Panc1 (cell line): ENCODE results near the gene CAMK2A. TPM values are rescaled to one million over a fixed set of nuclear protein-coding genes. Genes with fewer than 3 reads are reported as not detected.

Source experiments
- ATAC-seq: fragments of 200-7000 bp; cut with Tn5 transposase; 2 replicates; pipeline ENCODE4 v1.9.1; 2020; ENCODE audit warnings: mild to moderate bottlenecking, moderate library complexity
- BruUV-seq: library from RNA; stranded (reverse); fragments of 400-500 nt; replicated peaks from 2 replicates; lab custom pipeline; 2021; lab: Mats Ljungman, UMichigan
- CTCF ChIA-PET: fragments of 300-600 bp; sonication (Branson Sonifier 250); formaldehyde crosslinking; loops from one replicate; lab custom pipeline; 2022; ENCODE audit warnings: antibody characterized with exemption; lab: Charles Lee
- POLR2A ChIA-PET: fragments of 300-600 bp; sonication (Branson Sonifier 250); formaldehyde crosslinking; loops from one replicate; lab custom pipeline; 2022; ENCODE audit warnings: antibody characterized with exemption; lab: Charles Lee
- DNase-seq: peaks from one replicate; pipeline ENCODE4 v3.0.0-alpha.2; 2010; ENCODE audit warnings: low read depth, low spot score
- H3K27ac ChIP-seq: 2 replicates; pipeline ENCODE4 v1.5.1; 2011; ENCODE audit warnings: mild to moderate bottlenecking, low read length, inconsistent platforms
- H3K27me3 ChIP-seq: fragments of 200-500 bp; sonication (Bioruptor generic); 2 replicates; pipeline ENCODE4 v1.6.0; 2014; ENCODE audit warnings: low read length, inconsistent platforms; ENCODE audit not compliant: control insufficient read depth, insufficient read depth
- H3K36me3 ChIP-seq: fragments of 200-500 bp; sonication (Bioruptor generic); 2 replicates; pipeline ENCODE4 v1.5.1; 2014; ENCODE audit warnings: inconsistent platforms, mild to moderate bottlenecking, low read length, moderate library complexity; ENCODE audit not compliant: control insufficient read depth, insufficient read depth
- H3K4me1 ChIP-seq: 2 replicates; pipeline ENCODE4 v1.5.1; 2011; ENCODE audit warnings: inconsistent platforms, mild to moderate bottlenecking, low read length, moderate library complexity; ENCODE audit not compliant: control insufficient read depth, insufficient read depth
- H3K4me3 ChIP-seq, 2 experiments: 2 replicates each; pipeline ENCODE4 v1.5.1; 2011 to 2012; ENCODE audit warnings: low read depth in 2 of 2, low read length in 2 of 2, mild to moderate bottlenecking in 2 of 2, inconsistent platforms in 1 of 2, moderate library complexity in 1 of 2
- H3K9me3 ChIP-seq: fragments of 200-500 bp; sonication (Bioruptor generic); 2 replicates; pipeline ENCODE4 v1.5.1; 2014; ENCODE audit warnings: low read depth, mild to moderate bottlenecking, inconsistent platforms, low read length, moderate library complexity; ENCODE audit not compliant: control insufficient read depth, insufficient read depth
- POLR2AphosphoS5 ChIP-seq: IDR thresholded peaks from 2 replicates; pipeline ENCODE4 v1.6.1; 2012; ENCODE audit warnings: mild to moderate bottlenecking, low read depth, low read length, moderate library complexity
- SIN3A ChIP-seq: IDR thresholded peaks from 2 replicates; pipeline ENCODE4 v1.6.1; 2012; ENCODE audit warnings: low read depth, mild to moderate bottlenecking, low read length, moderate library complexity, borderline replicate concordance; ENCODE audit not compliant: insufficient read depth
- TCF7L2 ChIP-seq: IDR thresholded peaks from 2 replicates; pipeline ENCODE4 v1.6.1; 2011; ENCODE audit warnings: mild to moderate bottlenecking, low read depth, low read length, inconsistent platforms
- in situ Hi-C: cut with HindIII; loops from 2 replicates; pipeline ENCODE4 v1.10.0; 2016; ENCODE audit warnings: low sequenced_read_pairs, low pct_unique_long_range_greater_than_20kb
- intact Hi-C: fragments of 100-400 bp; cut with micrococcal nuclease; formaldehyde crosslinking; loops from one replicate; pipeline ENCODE4 v1.10.0; 2022; ENCODE audit not compliant: unreplicated experiment
- total RNA-seq: library from RNA; stranded (reverse); gene quantifications from one replicate; pipeline ENCODE4 v1.2.1, GENCODE V29; 2021; ENCODE audit not compliant: unreplicated experiment
- TF ChIP-seq, protein P1 (sequence below): fragments of 450-650 bp; IDR thresholded peaks from 2 replicates; pipeline ENCODE4 v1.5.1; 2017; ENCODE audit warnings: mild to moderate bottlenecking
- TF ChIP-seq, protein P2 (sequence below), 2 experiments: IDR thresholded peaks; 2 replicates each; pipeline ENCODE4 v1.6.1; 2011 to 2012; ENCODE audit warnings: low read depth in 2 of 2, control low read depth in 1 of 2, low read length in 1 of 2, mild to moderate bottlenecking in 1 of 2, moderate library complexity in 1 of 2; ENCODE audit not compliant: insufficient read depth in 1 of 2

The CAMK2A gene
- total RNA-seq, 1 experiment from 2014 or later: 0.51 TPM

DNA sequence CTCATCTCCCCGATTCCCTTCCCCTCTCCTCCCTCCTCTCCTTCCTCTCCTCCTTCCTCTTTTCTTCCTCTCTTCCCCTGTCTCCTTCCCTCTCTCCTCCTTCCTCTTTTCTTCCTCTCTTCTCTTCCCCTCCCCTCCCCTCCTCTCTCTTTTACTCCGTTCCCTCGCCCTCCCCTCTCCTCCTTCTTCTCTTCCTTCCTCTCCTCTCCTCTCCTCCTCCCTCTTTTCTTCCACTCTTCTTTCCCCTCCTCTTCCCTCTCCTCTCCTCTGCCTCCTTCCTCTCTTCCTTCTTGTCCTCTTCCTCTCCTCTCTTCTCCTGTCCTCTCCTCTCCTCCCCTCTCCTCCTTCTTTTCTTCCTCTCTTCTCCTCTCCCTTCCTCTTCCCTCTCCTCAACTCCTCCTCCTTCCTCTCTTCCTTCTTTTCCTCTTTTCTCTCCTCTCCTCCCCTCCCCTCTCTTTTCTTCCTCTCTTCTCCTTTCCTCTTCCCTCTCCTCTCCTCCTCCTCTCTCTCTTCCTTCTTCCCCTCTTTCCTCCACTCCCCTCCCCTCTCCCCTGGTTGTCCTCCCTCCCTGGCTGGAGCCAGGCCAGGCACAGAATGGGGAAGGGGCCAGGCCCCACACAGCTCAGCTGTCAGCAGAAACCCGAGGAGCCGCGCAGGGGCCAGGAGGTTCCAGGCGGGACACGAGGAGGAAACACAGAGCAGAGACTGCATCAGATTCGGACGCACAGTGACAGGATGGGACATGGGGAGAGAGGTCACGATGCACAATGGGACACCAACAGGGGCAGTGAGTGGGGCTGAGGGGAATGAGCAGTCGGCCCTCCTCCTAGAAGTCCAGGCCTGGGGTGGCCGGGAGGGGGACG lies 48.0 kb downstream of the CAMK2A start:
- TF ChIP-seq, protein P1, sequence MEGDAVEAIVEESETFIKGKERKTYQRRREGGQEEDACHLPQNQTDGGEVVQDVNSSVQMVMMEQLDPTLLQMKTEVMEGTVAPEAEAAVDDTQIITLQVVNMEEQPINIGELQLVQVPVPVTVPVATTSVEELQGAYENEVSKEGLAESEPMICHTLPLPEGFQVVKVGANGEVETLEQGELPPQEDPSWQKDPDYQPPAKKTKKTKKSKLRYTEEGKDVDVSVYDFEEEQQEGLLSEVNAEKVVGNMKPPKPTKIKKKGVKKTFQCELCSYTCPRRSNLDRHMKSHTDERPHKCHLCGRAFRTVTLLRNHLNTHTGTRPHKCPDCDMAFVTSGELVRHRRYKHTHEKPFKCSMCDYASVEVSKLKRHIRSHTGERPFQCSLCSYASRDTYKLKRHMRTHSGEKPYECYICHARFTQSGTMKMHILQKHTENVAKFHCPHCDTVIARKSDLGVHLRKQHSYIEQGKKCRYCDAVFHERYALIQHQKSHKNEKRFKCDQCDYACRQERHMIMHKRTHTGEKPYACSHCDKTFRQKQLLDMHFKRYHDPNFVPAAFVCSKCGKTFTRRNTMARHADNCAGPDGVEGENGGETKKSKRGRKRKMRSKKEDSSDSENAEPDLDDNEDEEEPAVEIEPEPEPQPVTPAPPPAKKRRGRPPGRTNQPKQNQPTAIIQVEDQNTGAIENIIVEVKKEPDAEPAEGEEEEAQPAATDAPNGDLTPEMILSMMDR: no peak
- TF ChIP-seq POLR2AphosphoS5 (no peak), TCF7L2 (no peak), SIN3A (no peak)
- TF ChIP-seq, protein P2, sequence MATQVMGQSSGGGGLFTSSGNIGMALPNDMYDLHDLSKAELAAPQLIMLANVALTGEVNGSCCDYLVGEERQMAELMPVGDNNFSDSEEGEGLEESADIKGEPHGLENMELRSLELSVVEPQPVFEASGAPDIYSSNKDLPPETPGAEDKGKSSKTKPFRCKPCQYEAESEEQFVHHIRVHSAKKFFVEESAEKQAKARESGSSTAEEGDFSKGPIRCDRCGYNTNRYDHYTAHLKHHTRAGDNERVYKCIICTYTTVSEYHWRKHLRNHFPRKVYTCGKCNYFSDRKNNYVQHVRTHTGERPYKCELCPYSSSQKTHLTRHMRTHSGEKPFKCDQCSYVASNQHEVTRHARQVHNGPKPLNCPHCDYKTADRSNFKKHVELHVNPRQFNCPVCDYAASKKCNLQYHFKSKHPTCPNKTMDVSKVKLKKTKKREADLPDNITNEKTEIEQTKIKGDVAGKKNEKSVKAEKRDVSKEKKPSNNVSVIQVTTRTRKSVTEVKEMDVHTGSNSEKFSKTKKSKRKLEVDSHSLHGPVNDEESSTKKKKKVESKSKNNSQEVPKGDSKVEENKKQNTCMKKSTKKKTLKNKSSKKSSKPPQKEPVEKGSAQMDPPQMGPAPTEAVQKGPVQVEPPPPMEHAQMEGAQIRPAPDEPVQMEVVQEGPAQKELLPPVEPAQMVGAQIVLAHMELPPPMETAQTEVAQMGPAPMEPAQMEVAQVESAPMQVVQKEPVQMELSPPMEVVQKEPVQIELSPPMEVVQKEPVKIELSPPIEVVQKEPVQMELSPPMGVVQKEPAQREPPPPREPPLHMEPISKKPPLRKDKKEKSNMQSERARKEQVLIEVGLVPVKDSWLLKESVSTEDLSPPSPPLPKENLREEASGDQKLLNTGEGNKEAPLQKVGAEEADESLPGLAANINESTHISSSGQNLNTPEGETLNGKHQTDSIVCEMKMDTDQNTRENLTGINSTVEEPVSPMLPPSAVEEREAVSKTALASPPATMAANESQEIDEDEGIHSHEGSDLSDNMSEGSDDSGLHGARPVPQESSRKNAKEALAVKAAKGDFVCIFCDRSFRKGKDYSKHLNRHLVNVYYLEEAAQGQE (IDR thresholded peaks at IDR 0.05; ENCODE audit: insufficient read depth in 1 of 2, low read depth in 2 of 2, low read length in 1 of 2): no peak
- POLR2A ChIA-PET: no interaction called here
- no peak for DNase-seq
- no TSS peak for BruUV-seq
- no peak overlapping the region for H3K4me3 ChIP-seq
- in situ Hi-C loops: no loop called here
- H3K9me3 ChIP-seq: no peaks in the 10 kb centered on the region
- ATAC-seq: no peak
- H3K27me3 ChIP-seq: no peaks in the 10 kb centered on the region
- H3K27ac ChIP-seq: no peak overlapping the region
- no peaks in the 10 kb centered on the region for H3K36me3 ChIP-seq
- intact Hi-C loops: no loop called here
- no peaks in the 10 kb centered on the region for H3K4me1 ChIP-seq
- CTCF ChIA-PET: no interaction called here

DNA sequence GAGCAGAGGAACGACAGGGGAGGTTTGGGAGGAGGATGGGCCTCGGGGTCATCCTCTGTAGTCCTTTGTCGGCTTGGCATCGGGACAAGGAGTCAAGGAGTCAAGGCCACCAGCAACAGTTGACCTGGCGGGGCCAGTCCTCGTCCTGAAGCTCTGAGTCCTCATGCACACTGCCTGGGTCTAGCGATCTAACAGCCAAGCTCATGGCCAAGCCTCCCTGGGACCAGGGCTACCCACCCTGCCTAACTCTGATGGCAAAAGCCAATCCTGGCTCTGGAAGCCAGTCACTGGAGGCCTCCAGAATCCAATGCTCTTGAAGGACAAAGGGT lies 49.8 kb downstream of the CAMK2A start:
- BruUV-seq: no TSS peak
- Histone ChIP-seq H3K36me3 (no peaks in the 10 kb centered on the region), H3K9me3 (no peaks in the 10 kb centered on the region), H3K27me3 (no peaks in the 10 kb centered on the region), H3K27ac (no peak overlapping the region), H3K4me3 (no peak overlapping the region), H3K4me1 (no peaks in the 10 kb centered on the region)
- ATAC-seq: no peak; the same call in 1 of the 2 replicates
- no peak for DNase-seq
- POLR2A ChIA-PET: no interaction called here
- CTCF ChIA-PET: no interaction called here
- in situ Hi-C loops: no loop called here
- intact Hi-C loops: no loop called here
- TF ChIP-seq, protein P2 (IDR thresholded peaks at IDR 0.05; ENCODE audit: insufficient read depth in 1 of 2, low read depth in 2 of 2, low read length in 1 of 2): no peak
- no peak for TF ChIP-seq SIN3A
- TF ChIP-seq TCF7L2: no peak
- TF ChIP-seq POLR2AphosphoS5: no peak
- TF ChIP-seq, protein P1: no peak
